IPS-11a (cell line): ENCODE results near the gene CDK13.
"Not testable (repeated sequence)": the region's sequence is repeated elsewhere in the genome, so short reads cannot be mapped to it uniquely, and the experiment has no call there.

Experiments
- H3K4me3 ChIP-seq: one replicate; pipeline ENCODE4 v1.5.1; 2013; ENCODE audit warnings: low read depth, low read length, control low read depth

Gene CDK13

GRCh38 chr7:40095695-40096327 is 145.8 kb downstream of the CDK13 start:
- H3K4me3 ChIP-seq, result no peak overlapping the region

DNA sequence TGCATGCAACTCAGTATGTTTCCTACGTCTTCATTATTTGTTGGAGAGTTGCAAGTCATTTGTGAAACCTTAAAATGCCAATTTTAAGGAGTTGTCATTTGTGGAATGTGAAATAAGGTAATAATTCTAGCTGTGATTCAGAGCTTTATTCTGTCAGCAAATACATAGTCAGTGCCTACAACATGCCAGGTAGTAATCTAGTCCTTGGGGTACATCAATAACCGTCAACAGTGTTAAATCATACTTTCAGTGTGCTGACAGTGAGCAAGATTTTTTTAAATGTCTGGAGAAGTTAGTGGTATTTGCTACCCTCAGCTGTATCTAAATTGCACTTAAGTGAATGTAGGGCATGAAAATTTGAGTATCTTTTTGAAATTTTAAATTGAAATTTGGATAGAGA is 147.7 kb downstream of the CDK13 start:
- H3K4me3 ChIP-seq, result no peak overlapping the region

DNA sequence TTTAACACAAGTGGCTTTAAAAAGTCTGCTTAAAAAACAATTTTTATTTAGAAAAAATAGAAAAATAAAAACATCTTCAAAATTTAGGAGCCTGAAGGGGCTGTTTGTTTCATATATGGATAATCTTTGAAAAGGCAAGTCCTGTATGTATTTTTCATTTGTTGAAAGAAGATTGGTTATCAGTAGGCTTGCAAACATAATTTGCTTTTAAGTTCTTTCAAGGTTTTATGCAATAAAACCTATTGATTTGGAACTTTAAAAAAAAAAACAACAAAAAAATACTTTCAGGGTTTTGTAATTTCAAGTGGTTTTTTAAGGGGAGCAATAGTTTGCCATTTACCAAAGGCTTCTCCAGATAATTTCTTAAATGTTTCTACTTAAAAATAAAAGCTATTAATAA is 148.8 kb downstream of the CDK13 start:
- H3K4me3 ChIP-seq, result no peak overlapping the region

DNA sequence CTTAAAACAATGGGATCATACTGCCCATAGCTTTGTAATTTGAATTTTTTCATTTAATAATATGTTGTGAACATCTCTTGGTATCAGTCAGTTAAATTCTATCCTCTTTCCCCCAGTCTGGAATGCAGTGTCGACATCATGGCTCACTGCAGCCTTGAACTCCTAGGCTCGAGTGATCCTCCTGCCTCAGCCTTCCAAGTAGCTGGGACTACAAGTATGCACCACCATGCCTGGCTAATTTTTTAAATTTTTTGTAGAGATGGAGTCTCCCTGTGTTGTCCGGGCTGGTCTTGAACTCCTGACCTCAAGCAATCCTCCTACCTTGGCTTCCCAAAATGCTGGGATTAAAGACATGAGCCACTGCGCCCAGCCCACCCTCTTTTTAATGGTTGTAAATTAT is 149.8 kb downstream of the CDK13 start:
- H3K4me3 ChIP-seq, result no peak overlapping the region

GRCh38 chr7:40101201-40101600 is 151.1 kb downstream of the CDK13 start:
- H3K4me3 ChIP-seq, result no peak overlapping the region

- H3K4me3 ChIP-seq, result no peak overlapping the region
Observed at GRCh38 chr7:40102897-40103296, 152.8 kb downstream of the CDK13 start.

- H3K4me3 ChIP-seq, result no peak overlapping the region
Observed at GRCh38 chr7:40105879-40106473, 155.9 kb downstream of the CDK13 start.

GRCh38 chr7:40115936-40116335 is 165.9 kb downstream of the CDK13 start:
- no peak overlapping the region for H3K4me3 ChIP-seq

DNA sequence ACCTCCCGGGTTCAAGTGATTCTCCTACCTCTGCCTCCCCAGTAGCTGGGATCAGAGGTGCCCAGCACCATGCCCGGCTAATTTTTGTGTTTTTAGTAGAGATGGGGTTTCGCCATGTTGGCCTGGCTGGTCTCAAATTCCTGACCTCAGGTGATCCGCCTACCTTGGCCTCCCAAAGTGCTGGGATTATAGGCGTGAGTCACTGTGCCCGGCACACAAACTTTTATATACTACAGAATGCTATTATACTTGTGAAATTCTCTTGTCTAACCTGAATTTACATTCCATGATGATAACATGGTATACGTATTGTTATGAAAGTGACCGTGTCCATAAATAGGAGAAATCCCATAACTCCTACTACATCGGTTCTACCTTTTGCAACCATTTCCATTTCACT is 167.1 kb downstream of the CDK13 start:
- not testable (repeated sequence) for H3K4me3 ChIP-seq

DNA sequence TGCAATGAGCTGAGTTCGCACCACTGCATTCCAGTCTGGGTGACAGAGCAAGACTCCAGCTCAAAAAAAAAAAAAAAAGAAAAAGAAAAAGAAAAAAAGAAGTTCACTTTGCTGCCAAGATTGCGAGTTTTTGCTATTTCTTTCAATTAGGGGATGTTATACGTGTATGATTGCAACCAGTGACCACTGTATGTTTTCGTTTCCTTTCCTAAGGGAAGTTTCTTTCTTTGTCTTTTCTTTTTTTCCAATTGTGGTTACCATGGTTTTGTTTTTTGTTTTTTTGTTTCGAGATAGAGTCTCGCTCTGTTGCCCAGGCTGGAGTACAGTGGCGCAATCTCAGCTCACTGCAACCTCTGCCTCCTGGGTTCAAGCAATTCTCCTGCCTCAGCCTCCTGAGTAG is 168.1 kb downstream of the CDK13 start:
- H3K4me3 ChIP-seq, result not testable (repeated sequence)

DNA sequence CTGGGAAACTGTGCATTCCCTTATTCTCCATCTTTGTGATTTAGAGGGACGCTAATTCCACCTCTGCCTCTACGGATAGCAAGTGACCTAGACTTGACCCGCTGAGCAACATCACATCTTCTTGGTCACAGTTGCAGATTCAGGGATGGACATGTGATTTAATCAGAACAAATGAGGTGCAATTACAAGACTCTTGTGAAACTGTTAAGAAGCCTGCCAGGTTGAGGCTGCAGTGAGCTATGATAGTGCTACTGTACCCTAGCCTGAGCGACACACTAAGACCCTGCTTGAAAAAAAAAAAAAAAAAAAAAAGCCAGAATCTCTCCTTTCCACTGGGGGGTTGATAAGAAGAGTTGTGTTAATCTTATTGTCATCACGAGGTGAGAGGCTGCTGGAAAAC is 170.0 kb downstream of the CDK13 start:
- H3K4me3 ChIP-seq, result no peak overlapping the region

- H3K4me3 ChIP-seq, result not testable (repeated sequence)
Observed at GRCh38 chr7:40122100-40122939, 172.3 kb downstream of the CDK13 start.

DNA sequence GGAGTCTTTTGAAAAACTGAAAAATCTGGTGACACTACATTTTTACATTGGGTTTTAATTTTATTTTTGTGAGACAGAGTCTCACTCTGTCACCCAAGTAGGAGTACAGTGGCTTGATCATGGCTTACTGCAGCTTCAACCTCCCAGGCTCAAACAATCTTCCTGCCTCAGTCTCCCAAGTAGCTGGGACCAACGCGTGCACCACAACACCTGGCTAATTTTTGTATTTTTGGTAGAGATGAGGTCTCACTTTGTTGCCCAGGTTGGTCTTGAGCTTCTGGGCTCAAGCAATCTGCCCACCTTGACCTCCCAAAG is 172.8 kb downstream of the CDK13 start:
- H3K4me3 ChIP-seq, result no peak overlapping the region

DNA sequence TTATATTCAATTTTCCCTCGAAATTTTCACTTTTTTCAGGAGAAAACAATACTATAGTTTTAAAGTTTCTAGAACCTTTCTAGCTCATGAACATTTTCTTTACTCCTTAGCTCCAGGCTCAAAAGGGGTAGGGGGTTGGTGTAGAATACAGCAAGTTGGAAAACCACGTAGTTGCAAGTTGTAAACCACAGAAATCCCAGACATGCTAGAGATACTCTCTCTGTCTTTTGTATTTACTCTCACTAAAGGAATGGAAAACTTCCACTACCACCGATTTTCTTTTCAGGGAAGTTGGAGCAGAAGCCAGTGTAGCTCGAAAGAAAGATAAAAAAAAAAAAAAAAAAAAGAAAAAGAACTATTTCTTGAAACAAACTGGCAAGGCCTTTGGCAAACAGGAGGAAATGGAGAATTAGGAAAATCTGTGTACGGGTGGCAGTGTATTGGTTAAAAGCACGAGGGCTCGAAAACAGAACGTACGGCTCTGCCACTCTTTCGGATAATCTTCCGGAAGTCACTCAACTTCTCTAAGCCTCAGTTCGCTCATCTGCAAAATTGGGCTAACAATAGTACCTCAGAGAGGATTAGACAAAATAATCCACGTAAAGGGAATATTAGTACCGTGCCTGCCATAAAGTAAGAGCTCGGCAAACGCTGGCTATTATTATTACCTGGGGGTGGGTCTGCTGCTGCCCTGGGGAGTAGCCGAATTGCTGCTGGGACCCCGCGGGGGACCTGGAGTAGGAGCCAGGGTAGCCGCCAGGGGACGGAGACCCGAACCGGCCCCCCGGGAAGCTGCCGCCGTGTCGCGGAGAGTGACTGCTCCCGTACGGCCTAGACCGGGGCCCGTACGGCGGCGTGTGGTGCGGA is 183.7 kb downstream of the CDK13 start:
- peak overlapping the region; percentile 87 for H3K4me3 ChIP-seq

DNA sequence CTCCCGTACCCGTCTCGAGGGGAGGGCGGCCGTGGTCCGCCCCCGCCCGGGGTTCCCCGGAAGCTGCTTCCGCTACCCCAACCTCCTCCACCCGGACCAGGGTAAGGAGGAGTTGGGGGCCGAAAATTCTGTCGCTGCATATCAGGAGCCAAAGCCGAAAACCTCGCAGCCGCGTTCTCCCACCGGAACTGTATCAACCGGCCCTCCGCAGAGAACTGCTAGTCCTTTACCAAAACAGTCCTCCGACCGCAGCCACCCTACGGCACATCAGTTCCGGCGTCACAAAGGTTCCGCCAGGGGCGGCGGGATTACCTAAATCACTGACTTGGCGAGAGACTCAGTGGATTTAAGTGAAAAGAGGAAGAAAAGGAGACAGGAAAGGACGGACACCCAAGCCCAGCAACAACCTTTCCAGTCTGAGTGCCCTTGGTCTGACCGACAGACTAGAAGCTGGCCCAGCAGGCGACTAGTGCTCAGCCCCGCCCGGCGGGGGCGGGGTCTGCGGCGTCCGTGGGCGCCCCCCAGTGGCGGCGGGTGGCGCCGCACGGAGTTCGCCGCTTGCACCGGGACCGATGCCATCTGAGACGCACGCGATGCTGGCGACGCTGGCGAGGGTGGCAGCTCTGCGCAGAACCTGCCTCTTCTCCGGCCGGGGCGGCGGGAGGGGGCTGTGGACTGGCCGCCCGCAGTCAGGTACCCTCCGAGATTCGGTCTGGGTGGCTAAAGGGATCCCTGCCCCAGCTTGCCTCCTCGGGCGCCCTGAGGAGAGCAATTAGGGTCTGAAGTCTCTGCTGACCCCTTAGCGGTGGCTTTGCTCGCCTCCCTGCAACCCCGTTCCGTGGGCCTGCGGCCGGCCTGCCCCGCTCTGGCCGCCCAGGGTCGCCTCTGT is 184.6 kb downstream of the CDK13 start, which contains the start of the genes MPLKIP and SUGCT:
Gene MPLKIP (minus strand): TSS at position 195 of the 889 bp plus-strand sequence. CDS start 55 bp downstream, at position 140.
Gene SUGCT (plus strand): TSS at position 578 of the 889 bp plus-strand sequence.
- peak within 1 kb of the TSS; percentile 87 for H3K4me3 ChIP-seq

- H3K4me3 ChIP-seq, result peak overlapping the region; percentile 87
Observed at GRCh38 chr7:40135317-40135610, 185.2 kb downstream of the CDK13 start.

DNA sequence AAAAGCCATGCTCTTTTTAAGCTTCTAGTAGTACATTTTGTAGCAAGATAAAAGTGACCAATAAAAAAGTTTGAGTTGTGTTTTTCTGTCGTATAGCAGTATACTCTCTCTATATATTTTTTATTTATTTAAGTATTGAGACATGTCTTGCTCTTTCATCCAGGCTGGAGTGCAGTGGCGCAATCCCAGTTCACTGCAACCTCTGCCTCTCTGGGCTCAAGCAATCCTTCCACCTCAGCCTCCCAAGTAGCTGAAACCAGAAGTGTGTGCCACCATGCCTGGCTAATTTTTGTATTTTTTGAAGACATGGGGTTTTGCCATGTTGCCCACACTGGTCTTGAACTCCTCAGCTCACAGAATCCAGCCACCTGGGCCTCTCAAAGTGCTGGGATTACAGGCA is 187.5 kb downstream of the CDK13 start:
- H3K4me3 ChIP-seq, result no peak overlapping the region

- no peak overlapping the region for H3K4me3 ChIP-seq
Observed at GRCh38 chr7:40138973-40139372, 188.9 kb downstream of the CDK13 start.

DNA sequence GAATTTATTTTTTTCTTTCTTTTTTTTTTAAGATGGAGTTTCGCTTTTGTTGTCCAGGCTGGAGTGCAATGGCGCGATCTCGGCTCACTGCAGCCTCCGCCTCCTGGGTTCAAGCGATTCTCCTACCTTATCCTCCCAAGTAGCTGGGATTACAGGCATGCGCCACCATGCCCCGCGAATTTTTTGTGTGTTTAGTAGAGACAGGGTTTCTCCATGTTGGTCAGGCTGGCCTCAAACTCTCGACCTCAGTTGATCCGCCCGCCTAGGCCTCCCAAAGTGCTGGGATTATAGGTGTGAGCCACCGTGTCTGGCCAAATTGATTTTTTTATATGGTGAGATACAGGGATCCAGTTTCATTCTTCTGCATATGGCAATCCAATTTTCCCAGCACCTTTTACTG is 189.8 kb downstream of the CDK13 start:
- H3K4me3 ChIP-seq, result not testable (repeated sequence)

GRCh38 chr7:40141916-40142315 is 191.9 kb downstream of the CDK13 start:
- H3K4me3 ChIP-seq, result not testable (repeated sequence)
